Adrenal gland (tissue), 12 donors: ENCODE results near the gene ABHD18. TPM values are rescaled to one million over a fixed set of nuclear protein-coding genes. Genes with fewer than 3 reads are reported as not detected.
"Not testable (repeated sequence)": the region's sequence is repeated elsewhere in the genome, so short reads cannot be mapped to it uniquely, and the experiment has no call there.

ENCODE experiments used
- DNase-seq, 7 donors: peaks; one replicate each; pipeline ENCODE4 v3.0.0-alpha.2; 2019 to 2020
- H3K27ac ChIP-seq, 5 donors: fragments of 200-600 bp; sonication (generic) in 4 of 5; 1 replicate in 3 of 5; 2 replicates in 2 of 5; pipeline versions ENCODE4 v1.5.1 to v1.8.0; 2016 to 2020; ENCODE audit warnings: mild to moderate bottlenecking in 1 of 5
- H3K27me3 ChIP-seq: fragments of 200-600 bp; 2 replicates; pipeline ENCODE4 v1.8.0; 2021
- H3K36me3 ChIP-seq, 2 donors: fragments of 200-600 bp; replicated peaks in 1 of 2; 1 replicate in 1 of 2; 2 replicates in 1 of 2; pipeline versions ENCODE4 v1.5.1 to v1.8.0; 2018 to 2022
- H3K4me1 ChIP-seq, 2 donors: fragments of 200-600 bp; replicated peaks in 1 of 2; 1 replicate in 1 of 2; 2 replicates in 1 of 2; pipeline versions ENCODE4 v1.5.1 to v1.8.0; 2018 to 2021
- H3K4me3 ChIP-seq, 4 donors: fragments of 200-600 bp; sonication (generic) in 3 of 4; one replicate each; pipeline ENCODE4 v1.5.1; 2016 to 2018
- H3K9me3 ChIP-seq, 3 donors: fragments of 200-600 bp; sonication (generic) in 1 of 3; replicated peaks in 1 of 3; 1 replicate in 2 of 3; 2 replicates in 1 of 3; pipeline versions ENCODE4 v1.5.1 to v1.8.0; 2016 to 2021
- CTCF ChIP-seq, 6 experiments: fragments of 450-650 bp in 4 of 6; fragments of 200-600 bp in 2 of 6; sonication (generic) in 1 of 6; IDR thresholded peaks; 1 replicate in 5 of 6; 2 replicates in 1 of 6; pipeline versions ENCODE4 v1.5.1 to v1.8.0; 2016 to 2021; ENCODE audit warnings: antibody characterized with exemption in 6 of 6, mild to moderate bottlenecking in 2 of 6, moderate library complexity in 1 of 6
- POLR2A ChIP-seq, 2 donors: fragments of 450-650 bp; IDR thresholded peaks; one replicate each; pipeline ENCODE4 v1.6.1; 2017; ENCODE audit warnings: antibody characterized with exemption in 2 of 2, mild to moderate bottlenecking in 2 of 2, moderate library complexity in 1 of 2
- WGBS, 4 donors: extraction: QIAGEN DNeasy Blood & Tissue Kit in 2 of 4; methylation state at CpG; one replicate each; pipeline versions ENCODE4 v1.1.5 to v1.1.7; 2013 to 2017; 5-methylcytosine and 5-hydroxymethylcytosine counted together
- intact Hi-C, 2 donors: fragments of 100-400 bp; cut with DNase I; formaldehyde crosslinking; loops; one replicate each; pipeline versions ENCODE4 v1.14.1 to v1.15.0; 2022 to 2023
- polyA plus RNA-seq, 3 donors: library from polyadenylated mRNA; stranded (reverse); fragments of 200-250 nt in 2 of 3; fragments of 350-450 nt in 1 of 3; fragmentation: Illumina TruSeq in 1 of 3; extraction: RNeasy Lipid Tissue Mini Kit (QIAGEN cat#74804) in 1 of 3; gene quantifications; one replicate each; pipeline ENCODE4 v1.2.3, GENCODE V29; 2013 to 2014
- total RNA-seq, 9 donors: library from RNA; depleted of rRNA in 4 of 9; stranded (reverse); fragments of >200 nt in 4 of 9; fragments of 120-200 nt in 1 of 9; fragmentation: NEBNext Ultra II Directional in 1 of 9; extraction: Animal tissue kit (Norgen Biotek cat#: 25700) in 1 of 9; gene quantifications; one replicate each; pipeline versions ENCODE4 v1.1.0 to v1.2.4, GENCODE V29; 2013 to 2023
- donor health status: healthy with polysubstance abuse.
- donor health status: Bipolar disorder and iron deficiency.
- donor health status: DM: yes; HTN: yes; CAD: no.
- donor health status: DM: no; HTN: no; CAD: no.
- donor health status: DM: no; HTN: no; CAD: no.
- donor health status: DM: yes; HTN: yes; CAD: no.

Gene ABHD18
- total and polyA plus RNA-seq, 12 donors: 4.7 to 25.6 (median 9.4) TPM

GRCh38 chr4:128031756-128032384 lies 66.7 kb downstream of the ABHD18 start:
- Histone ChIP-seq H3K4me1 (no peaks in the 10 kb centered on the region), H3K27ac (no peak overlapping the region), H3K4me3 (no peak overlapping the region), H3K36me3 (peaks cover 0 to 16% of the 10 kb centered on the region in 2 donors), H3K9me3 (no peaks in the 10 kb centered on the region), H3K27me3 (no peaks in the 10 kb centered on the region)
- no peak for TF ChIP-seq CTCF (IDR thresholded peaks at IDR 0.05)
- intact Hi-C loops: no loop called here
- 85 to 89% (median 88%) methylated on average over 3 of the region's 3 CpGs for WGBS, 4 donors
- no peak for DNase-seq

- Histone ChIP-seq H3K4me3 (no peak overlapping the region), H3K9me3 (no peaks in the 10 kb centered on the region), H3K36me3 (no peaks in the 10 kb centered on the region), H3K27me3 (no peaks in the 10 kb centered on the region), H3K27ac (no peak overlapping the region), H3K4me1 (no peaks in the 10 kb centered on the region)
- intact Hi-C loops: no loop called here
- TF ChIP-seq POLR2A (IDR thresholded peaks at IDR 0.05): no peak
- TF ChIP-seq CTCF (IDR thresholded peaks at IDR 0.05): no peak
- 89 to 97% (median 93%) methylated on average over 1 of the region's 1 CpG for WGBS, 4 donors
- DNase-seq: no peak
These were observed 74.4 kb downstream of the ABHD18 start for GRCh38 chr4:128039568-128039967.

DNA sequence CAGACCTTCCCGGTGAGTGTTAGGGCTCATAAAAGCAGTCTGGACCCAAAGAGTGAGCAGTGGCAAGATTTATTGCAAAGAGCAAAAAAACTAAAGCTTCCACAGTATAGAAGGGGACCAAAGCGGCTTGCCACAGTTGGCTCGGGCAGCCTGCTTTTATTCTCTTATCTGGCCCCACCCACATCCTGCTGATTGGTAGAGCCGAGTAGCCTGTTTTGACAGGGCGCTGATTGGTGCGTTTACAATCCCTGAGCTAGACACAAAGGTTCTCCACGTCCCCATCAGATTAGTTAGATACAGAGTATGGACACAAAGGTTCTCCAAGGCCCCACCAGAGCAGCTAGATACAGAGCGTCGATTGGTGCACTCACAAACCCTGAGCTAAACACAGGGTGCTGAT lies 81.8 kb downstream of the ABHD18 start:
- intact Hi-C loops, H3K27ac ChIP-seq, H3K4me1 ChIP-seq, H3K27me3 ChIP-seq, H3K9me3 ChIP-seq, DNase-seq, H3K36me3 ChIP-seq, H3K4me3 ChIP-seq: not testable (repeated sequence)
- 82 to 91% (median 90%) methylated on average over 2 to 9 of the region's 9 CpGs for WGBS, 4 donors

DNA sequence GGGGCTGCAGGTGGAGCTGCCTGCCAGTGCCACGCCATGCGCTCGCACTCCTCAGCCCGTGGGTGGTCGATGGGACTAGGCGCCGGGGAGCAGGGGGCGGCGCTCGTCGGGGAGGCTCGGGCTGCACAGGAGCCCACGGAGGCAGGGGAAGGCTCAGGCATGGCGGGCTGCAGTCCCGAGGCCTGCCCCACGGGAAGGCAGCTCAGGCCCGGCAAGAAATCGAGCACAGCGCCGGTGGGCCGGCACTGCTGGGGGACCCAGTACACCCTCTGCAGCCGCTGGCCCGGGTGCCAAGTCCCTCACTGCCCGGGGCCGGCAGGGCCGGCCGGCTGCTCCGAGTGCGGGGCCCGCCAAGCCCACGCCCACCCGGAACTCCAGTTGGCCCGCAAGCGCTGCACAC lies 82.3 kb downstream of the ABHD18 start:
- H3K27ac ChIP-seq, intact Hi-C loops, H3K9me3 ChIP-seq, H3K4me1 ChIP-seq, DNase-seq, H3K27me3 ChIP-seq, H3K36me3 ChIP-seq, H3K4me3 ChIP-seq: not testable (repeated sequence)
- WGBS, 4 donors: 86 to 100% (median 97%) methylated on average over 6 to 34 of the region's 34 CpGs

- WGBS, 4 donors: 79 to 89% (median 82%) methylated on average over 10 of the region's 10 CpGs
- peak in 1 of 7 donors; percentile 30 for DNase-seq
- not testable (repeated sequence) for H3K27ac ChIP-seq, H3K4me3 ChIP-seq, H3K27me3 ChIP-seq, H3K4me1 ChIP-seq, H3K9me3 ChIP-seq, H3K36me3 ChIP-seq
- TF ChIP-seq CTCF (IDR thresholded peaks at IDR 0.05): peak in 2 of 6 experiments; percentile 20 to 24
- intact Hi-C loops: loop anchor here in 1 of 2 donors (10.0 kb wide), 1 partner anchor 86 kb away; the partner anchor contains the start of genes ABHD18 and MFSD8
These were observed 86.0 kb downstream of the ABHD18 start for GRCh38 chr4:128051229-128051628.

- H3K36me3 ChIP-seq, H3K9me3 ChIP-seq, DNase-seq, H3K4me1 ChIP-seq, H3K27me3 ChIP-seq, H3K4me3 ChIP-seq, H3K27ac ChIP-seq: not testable (repeated sequence)
- 80 to 95% (median 89%) methylated on average over 8 to 9 of the region's 9 CpGs for WGBS, 4 donors
- intact Hi-C loops: loop anchor here in 1 of 2 donors (10.0 kb wide), 1 partner anchor 90 kb away; the partner anchor contains the start of genes ABHD18 and MFSD8
These were observed 89.7 kb downstream of the ABHD18 start for GRCh38 chr4:128054907-128055306.

- 93 to 95% (median 94%) methylated on average over 10 of the region's 10 CpGs for WGBS, 4 donors
- not testable (repeated sequence) for H3K4me1 ChIP-seq, H3K9me3 ChIP-seq, DNase-seq, H3K36me3 ChIP-seq, H3K27me3 ChIP-seq, H3K27ac ChIP-seq, H3K4me3 ChIP-seq
- intact Hi-C loops: loop anchor here in 1 of 2 donors (10.0 kb wide), 1 partner anchor 91 kb away; the partner anchor contains the start of genes ABHD18 and MFSD8
These were observed 90.4 kb downstream of the ABHD18 start for GRCh38 chr4:128055441-128056206.
